ENCODE measurements around the gene CCDC92B.

The CCDC92B gene

GRCh38 chr17:2775206-2775605, 25.8 kb upstream of the CCDC92B start:
- WGBS, 2 donors (ENCODE audit: extremely low coverage in 2 of 2, insufficient read length in 2 of 2, insufficient replicate concordance in 1 of 2) = no CpG with 5 or more reads among the region's 6 CpGs
- Histone ChIP-seq H2AK5ac (ENCODE audit: low read depth, low read length) (no peak overlapping the region), H3K27me3 (ENCODE audit: control insufficient read depth in 3 of 3, insufficient read depth in 3 of 3, low read depth in 1 of 3, low read length in 3 of 3) (peaks cover 0 to 47% (median 2%) of the 10 kb centered on the region in 3 experiments), H3K27ac (replicated peaks; ENCODE audit: low read length) (no peak overlapping the region), H3K36me3 (replicated peaks in 1 of 2; ENCODE audit: control insufficient read depth in 2 of 2, insufficient read depth in 2 of 2, low read length in 2 of 2) (no peaks in the 10 kb centered on the region), H3K9me3 (replicated peaks in 1 of 2; ENCODE audit: control insufficient read depth in 2 of 2, insufficient read depth in 1 of 2, low read depth in 1 of 2, low read length in 2 of 2) (no peaks in the 10 kb centered on the region), H3K23ac (ENCODE audit: low read depth, low read length, poor library complexity) (no peak overlapping the region), H2AFZ (ENCODE audit: low read length) (no peak overlapping the region), H3K4me3 (ENCODE audit: low read length in 2 of 2) (no peak overlapping the region), H3K79me1 (ENCODE audit: low read depth, low read length) (no peaks in the 10 kb centered on the region), H2BK5ac (ENCODE audit: low read length) (no peak overlapping the region), H2BK15ac (ENCODE audit: low read length) (no peak overlapping the region), H3K4me2 (ENCODE audit: insufficient read depth, low read length, poor library complexity, severe bottlenecking) (no peak overlapping the region), H3K4ac (ENCODE audit: low read length) (no peak overlapping the region), H4K91ac (ENCODE audit: low read depth, low read length, poor library complexity) (no peak overlapping the region), H2BK12ac (ENCODE audit: low read length) (no peak overlapping the region), H3K14ac (ENCODE audit: low read length) (no peak overlapping the region), H4K8ac (ENCODE audit: low read depth, low read length) (no peak overlapping the region), H3K4me1 (ENCODE audit: control insufficient read depth in 2 of 2, insufficient read depth in 1 of 2, low read depth in 1 of 2, low read length in 2 of 2) (peaks cover 0 to 3% of the 10 kb centered on the region in 2 donors), H3K18ac (ENCODE audit: low read length) (no peak overlapping the region), H3K9ac (ENCODE audit: low read depth, low read length, poor library complexity) (no peak overlapping the region), H2BK120ac (ENCODE audit: low read depth, low read length) (no peak overlapping the region)
- no peak for DNase-seq (ENCODE audit: low spot score)

- Histone ChIP-seq H3K9ac (ENCODE audit: low read depth, low read length, poor library complexity) (no peak overlapping the region), H3K18ac (ENCODE audit: low read length) (peak overlapping the region; percentile 31), H3K23ac (ENCODE audit: low read depth, low read length, poor library complexity) (no peak overlapping the region), H2AFZ (ENCODE audit: low read length) (no peak overlapping the region), H3K79me1 (ENCODE audit: low read depth, low read length) (no peaks in the 10 kb centered on the region), H3K27ac (replicated peaks; ENCODE audit: low read length) (no peak overlapping the region), H4K91ac (ENCODE audit: low read depth, low read length, poor library complexity) (no peak overlapping the region), H3K4me1 (ENCODE audit: control insufficient read depth in 2 of 2, insufficient read depth in 1 of 2, low read depth in 1 of 2, low read length in 2 of 2) (no peaks in the 10 kb centered on the region), H3K4me2 (ENCODE audit: insufficient read depth, low read length, poor library complexity, severe bottlenecking) (no peak overlapping the region), H2BK12ac (ENCODE audit: low read length) (no peak overlapping the region), H3K27me3 (ENCODE audit: control insufficient read depth in 3 of 3, insufficient read depth in 3 of 3, low read depth in 1 of 3, low read length in 3 of 3) (peaks cover 0 to 8% (median 0%) of the 10 kb centered on the region in 3 experiments), H2BK5ac (ENCODE audit: low read length) (no peak overlapping the region), H2AK5ac (ENCODE audit: low read depth, low read length) (no peak overlapping the region), H2BK15ac (ENCODE audit: low read length) (no peak overlapping the region), H3K14ac (ENCODE audit: low read length) (no peak overlapping the region), H3K36me3 (replicated peaks in 1 of 2; ENCODE audit: control insufficient read depth in 2 of 2, insufficient read depth in 2 of 2, low read length in 2 of 2) (no peaks in the 10 kb centered on the region), H3K9me3 (replicated peaks in 1 of 2; ENCODE audit: control insufficient read depth in 2 of 2, insufficient read depth in 1 of 2, low read depth in 1 of 2, low read length in 2 of 2) (no peaks in the 10 kb centered on the region), H3K4me3 (ENCODE audit: low read length in 2 of 2) (peak overlapping the region in 1 of 2 donors; percentile 22), H3K4ac (ENCODE audit: low read length) (no peak overlapping the region), H2BK120ac (ENCODE audit: low read depth, low read length) (no peak overlapping the region), H4K8ac (ENCODE audit: low read depth, low read length) (no peak overlapping the region)
- WGBS, 2 donors (ENCODE audit: extremely low coverage in 2 of 2, insufficient read length in 2 of 2, insufficient replicate concordance in 1 of 2) = no CpG with 5 or more reads among the region's 12 CpGs
- no peak for DNase-seq (ENCODE audit: low spot score)
These were observed 20.7 kb upstream of the CCDC92B start for GRCh38 chr17:2770129-2770528.

GRCh38 chr17:2758870-2759269, 9.4 kb upstream of the CCDC92B start:
- Histone ChIP-seq H3K23ac (ENCODE audit: low read depth, low read length, poor library complexity) (no peak overlapping the region), H2BK5ac (ENCODE audit: low read length) (no peak overlapping the region), H3K9me3 (replicated peaks in 1 of 2; ENCODE audit: control insufficient read depth in 2 of 2, insufficient read depth in 1 of 2, low read depth in 1 of 2, low read length in 2 of 2) (no peaks in the 10 kb centered on the region), H3K9ac (ENCODE audit: low read depth, low read length, poor library complexity) (no peak overlapping the region), H3K4me3 (ENCODE audit: low read length in 2 of 2) (no peak overlapping the region), H4K91ac (ENCODE audit: low read depth, low read length, poor library complexity) (no peak overlapping the region), H3K4me2 (ENCODE audit: insufficient read depth, low read length, poor library complexity, severe bottlenecking) (no peak overlapping the region), H4K8ac (ENCODE audit: low read depth, low read length) (no peak overlapping the region), H3K27me3 (ENCODE audit: control insufficient read depth in 3 of 3, insufficient read depth in 3 of 3, low read depth in 1 of 3, low read length in 3 of 3) (peaks cover 0 to 36% (median 20%) of the 10 kb centered on the region in 3 experiments), H2BK15ac (ENCODE audit: low read length) (no peak overlapping the region), H2AFZ (ENCODE audit: low read length) (no peak overlapping the region), H3K27ac (replicated peaks; ENCODE audit: low read length) (no peak overlapping the region), H3K36me3 (replicated peaks in 1 of 2; ENCODE audit: control insufficient read depth in 2 of 2, insufficient read depth in 2 of 2, low read length in 2 of 2) (no peaks in the 10 kb centered on the region), H3K14ac (ENCODE audit: low read length) (no peak overlapping the region), H3K4me1 (ENCODE audit: control insufficient read depth in 2 of 2, insufficient read depth in 1 of 2, low read depth in 1 of 2, low read length in 2 of 2) (no peaks in the 10 kb centered on the region), H3K4ac (ENCODE audit: low read length) (no peak overlapping the region), H2BK120ac (ENCODE audit: low read depth, low read length) (no peak overlapping the region), H3K18ac (ENCODE audit: low read length) (no peak overlapping the region), H2AK5ac (ENCODE audit: low read depth, low read length) (no peak overlapping the region), H3K79me1 (ENCODE audit: low read depth, low read length) (no peaks in the 10 kb centered on the region), H2BK12ac (ENCODE audit: low read length) (no peak overlapping the region)
- DNase-seq (ENCODE audit: low spot score) = no peak
- WGBS, 2 donors (ENCODE audit: extremely low coverage in 2 of 2, insufficient read length in 2 of 2, insufficient replicate concordance in 1 of 2) = no CpG with 5 or more reads among the region's 4 CpGs

- H3K27ac ChIP-seq (replicated peaks; ENCODE audit: low read length) = no peak overlapping the region
- peak overlapping the region; percentile 65 for H3K18ac ChIP-seq (ENCODE audit: low read length)
- H2AK5ac ChIP-seq (ENCODE audit: low read depth, low read length) = no peak overlapping the region
- peak; percentile 48 for DNase-seq (ENCODE audit: low spot score)
- no peaks in the 10 kb centered on the region for H3K79me1 ChIP-seq (ENCODE audit: low read depth, low read length)
- H3K9ac ChIP-seq (ENCODE audit: low read depth, low read length, poor library complexity) = no peak overlapping the region
- no peak overlapping the region for H3K14ac ChIP-seq (ENCODE audit: low read length)
- no peak overlapping the region for H4K91ac ChIP-seq (ENCODE audit: low read depth, low read length, poor library complexity)
- H3K27me3 ChIP-seq (ENCODE audit: control insufficient read depth in 3 of 3, insufficient read depth in 3 of 3, low read depth in 1 of 3, low read length in 3 of 3) = peaks cover 0 to 56% (median 26%) of the 10 kb centered on the region in 3 experiments
- peak overlapping the region; percentile 87 for H3K23ac ChIP-seq (ENCODE audit: low read depth, low read length, poor library complexity)
- no peaks in the 10 kb centered on the region for H3K9me3 ChIP-seq (replicated peaks in 1 of 2; ENCODE audit: control insufficient read depth in 2 of 2, insufficient read depth in 1 of 2, low read depth in 1 of 2, low read length in 2 of 2)
- no peak overlapping the region for H4K8ac ChIP-seq (ENCODE audit: low read depth, low read length)
- peak overlapping the region; percentile 77 for H3K4me2 ChIP-seq (ENCODE audit: insufficient read depth, low read length, poor library complexity, severe bottlenecking)
- H2BK15ac ChIP-seq (ENCODE audit: low read length) = no peak overlapping the region
- no peak overlapping the region for H3K4ac ChIP-seq (ENCODE audit: low read length)
- no peaks in the 10 kb centered on the region for H3K36me3 ChIP-seq (replicated peaks in 1 of 2; ENCODE audit: control insufficient read depth in 2 of 2, insufficient read depth in 2 of 2, low read length in 2 of 2)
- no peak overlapping the region for H2BK5ac ChIP-seq (ENCODE audit: low read length)
- no CpG with 5 or more reads among the region's 46 CpGs for WGBS, 2 donors (ENCODE audit: extremely low coverage in 2 of 2, insufficient read length in 2 of 2, insufficient replicate concordance in 1 of 2)
- H3K4me1 ChIP-seq (ENCODE audit: control insufficient read depth in 2 of 2, insufficient read depth in 1 of 2, low read depth in 1 of 2, low read length in 2 of 2) = no peaks in the 10 kb centered on the region
- no peak overlapping the region for H2BK12ac ChIP-seq (ENCODE audit: low read length)
- no peak overlapping the region for H2BK120ac ChIP-seq (ENCODE audit: low read depth, low read length)
- H3K4me3 ChIP-seq (ENCODE audit: low read length in 2 of 2) = peak overlapping the region in 1 of 2 donors; percentile 78
- H2AFZ ChIP-seq (ENCODE audit: low read length) = peak overlapping the region; percentile 79
These were observed 6.7 kb upstream of the CCDC92B start for GRCh38 chr17:2755891-2756724.

Measured in neuronal stem cell (in vitro differentiated cells).